CD14-positive monocyte (primary cell): ENCODE data around the gene CYB5R4. TPM values are rescaled to one million over a fixed set of nuclear protein-coding genes. Genes with fewer than 3 reads are reported as not detected.
A peak's percentile ranks its signal among the peaks of the same experiment; 100 is the strongest.

Source experiments
- DNase-seq, 3 donors: peaks; one replicate each; pipeline ENCODE4 v3.0.0-alpha.2; 2011 to 2022
- H2AFZ ChIP-seq: 2 replicates; pipeline ENCODE4 v1.6.0; 2012; ENCODE audit warnings: mild to moderate bottlenecking, low read depth, low read length, inconsistent platforms; ENCODE audit not compliant: insufficient read depth, poor library complexity, severe bottlenecking
- H3K27ac ChIP-seq, 2 donors: 1 replicate in 1 of 2; 2 replicates in 1 of 2; pipeline ENCODE4 v1.5.1; 2012 to 2013; ENCODE audit warnings: low read length in 2 of 2, control low read depth in 1 of 2, inconsistent platforms in 1 of 2, low read depth in 1 of 2, mild to moderate bottlenecking in 1 of 2
- H3K27me3 ChIP-seq, 2 donors: one replicate each; pipeline versions ENCODE4 v1.6.0 to v1.6.1; 2011 to 2013; ENCODE audit warnings: low read length in 2 of 2; ENCODE audit not compliant: control insufficient read depth in 2 of 2, insufficient read depth in 2 of 2
- H3K36me3 ChIP-seq, 2 donors: replicated peaks in 1 of 2; 1 replicate in 1 of 2; 2 replicates in 1 of 2; pipeline versions ENCODE4 v1.5.1 to v1.6.1; 2012 to 2013; ENCODE audit warnings: low read length in 2 of 2, control low read depth in 1 of 2, inconsistent platforms in 1 of 2, mild to moderate bottlenecking in 1 of 2; ENCODE audit not compliant: insufficient read depth in 2 of 2, control insufficient read depth in 1 of 2
- H3K4me1 ChIP-seq, 2 donors: 1 replicate in 1 of 2; 2 replicates in 1 of 2; pipeline versions ENCODE4 v1.5.1 to v1.6.1; 2012 to 2013; ENCODE audit warnings: low read length in 2 of 2, control low read depth in 1 of 2, inconsistent platforms in 1 of 2, mild to moderate bottlenecking in 1 of 2, moderate library complexity in 1 of 2; ENCODE audit not compliant: insufficient read depth in 2 of 2, control insufficient read depth in 1 of 2
- H3K4me2 ChIP-seq: replicated peaks from 2 replicates; pipeline ENCODE3; 2012; ENCODE audit warnings: low read length, moderate library complexity, mild to moderate bottlenecking; ENCODE audit not compliant: poor library complexity, severe bottlenecking; ENCODE audit errors: extremely low read depth
- H3K4me3 ChIP-seq, 3 experiments: fragments of 200-600 bp in 1 of 3; sonication (generic) in 1 of 3; replicated peaks in 1 of 3; 1 replicate in 2 of 3; 2 replicates in 1 of 3; pipeline ENCODE4 v1.5.1; 2011 to 2013; ENCODE audit warnings: low read length in 3 of 3, mild to moderate bottlenecking in 3 of 3, control low read depth in 2 of 3, low read depth in 2 of 3, inconsistent platforms in 1 of 3, moderate library complexity in 1 of 3
- H3K79me2 ChIP-seq: 2 replicates; pipeline ENCODE4 v1.6.0; 2012; ENCODE audit warnings: mild to moderate bottlenecking, control low read depth, inconsistent platforms, low read length, moderate library complexity; ENCODE audit not compliant: insufficient read depth
- H3K9ac ChIP-seq: 2 replicates; pipeline ENCODE4 v1.6.0; 2017; ENCODE audit warnings: low read length, mild to moderate bottlenecking; ENCODE audit not compliant: insufficient read depth, poor library complexity, severe bottlenecking
- H3K9me3 ChIP-seq, 2 donors: replicated peaks in 1 of 2; 1 replicate in 1 of 2; 2 replicates in 1 of 2; pipeline versions ENCODE4 v1.5.1 to v1.6.1; 2012 to 2013; ENCODE audit warnings: low read length in 2 of 2, control low read depth in 1 of 2; ENCODE audit not compliant: control insufficient read depth in 1 of 2, insufficient read depth in 1 of 2
- H4K20me1 ChIP-seq: 2 replicates; pipeline ENCODE4 v1.6.0; 2012; ENCODE audit warnings: mild to moderate bottlenecking, low read length, control low read depth, moderate library complexity; ENCODE audit not compliant: insufficient read depth
- H3K27ac Mint-ChIP-seq, 7 donors: one replicate each; pipeline ENCODE4 v1.8.0; 2020; ENCODE audit warnings: mild to moderate bottlenecking in 7 of 7, mixed read lengths in 7 of 7, moderate library complexity in 6 of 7, inconsistent platforms in 2 of 7
- H3K27me3 Mint-ChIP-seq, 3 donors: one replicate each; pipeline ENCODE4 v1.8.0; 2021 to 2022; ENCODE audit warnings: low read depth in 3 of 3, mild to moderate bottlenecking in 3 of 3, mixed read lengths in 3 of 3, moderate library complexity in 3 of 3, inconsistent platforms in 1 of 3
- H3K36me3 Mint-ChIP-seq, 2 donors: one replicate each; pipeline ENCODE4 v1.8.0; 2020; ENCODE audit warnings: mixed read lengths in 2 of 2, inconsistent platforms in 1 of 2, mild to moderate bottlenecking in 1 of 2
- H3K4me1 Mint-ChIP-seq: one replicate; pipeline ENCODE4 v1.8.0; 2020; ENCODE audit warnings: mild to moderate bottlenecking, mixed read lengths
- H3K4me3 Mint-ChIP-seq, 2 donors: one replicate each; pipeline ENCODE4 v1.8.0; 2020; ENCODE audit warnings: mild to moderate bottlenecking in 2 of 2, mixed read lengths in 2 of 2, moderate library complexity in 1 of 2
- H3K9me3 Mint-ChIP-seq, 7 donors: one replicate each; pipeline ENCODE4 v1.8.0; 2020 to 2022; ENCODE audit warnings: mixed read lengths in 7 of 7, mild to moderate bottlenecking in 6 of 7, moderate library complexity in 6 of 7, inconsistent platforms in 2 of 7
- CTCF ChIP-seq: fragments of 200-600 bp; IDR thresholded peaks from one replicate; pipeline ENCODE4 v1.8.0; 2022; ENCODE audit warnings: antibody characterized with exemption, mild to moderate bottlenecking
- WGBS: methylation state at CpG from one replicate; pipeline ENCODE4 v1.1.5; 2013; ENCODE audit warnings: missing lambda C conversion rate; ENCODE audit not compliant: insufficient coverage; 5-methylcytosine and 5-hydroxymethylcytosine counted together
- intact Hi-C, 2 donors: fragments of 100-400 bp; cut with micrococcal nuclease; formaldehyde crosslinking; loops; one replicate each; pipeline versions ENCODE4 v1.15.0 to v1.15.1; 2023
- polyA plus RNA-seq, 3 donors: library from polyadenylated mRNA; depleted of rRNA in 1 of 3; unstranded in 2 of 3; stranded (reverse) in 1 of 3; fragments of 300-500 nt in 2 of 3; fragments of >200 nt in 1 of 3; fragmentation: Illumina TruSeq in 2 of 3; gene quantifications; 1 replicate in 2 of 3; 2 replicates in 1 of 3; pipeline ENCODE4 v1.2.3, GENCODE V29; 2012 to 2021

CYB5R4 gene
- polyA plus RNA-seq, 3 donors: 30.5 to 120 (median 116) TPM

DNA sequence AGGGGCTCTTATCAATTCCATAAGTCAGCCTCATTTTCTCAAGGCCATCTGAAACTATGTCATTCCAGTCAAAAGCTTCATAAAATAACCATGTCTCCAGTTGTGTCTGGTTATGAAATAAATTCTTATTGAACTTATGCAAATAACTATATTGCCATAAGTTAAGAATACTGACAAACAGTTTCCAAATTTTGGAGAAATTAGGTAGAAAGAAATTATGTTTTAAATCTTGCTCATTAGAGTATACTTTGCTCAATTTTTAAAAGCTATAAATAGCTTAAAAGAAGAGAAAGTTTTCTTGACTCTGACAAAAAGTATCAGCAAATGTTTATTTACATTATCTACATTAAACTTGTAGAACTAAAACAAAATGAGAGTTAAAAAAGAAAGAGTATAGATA is 111.1 kb downstream of the CYB5R4 start:
- intact Hi-C loops: no loop called here
- Mint-ChIP-seq H3K27ac (no peak overlapping the region), H3K4me3 (no peak overlapping the region), H3K36me3 (peaks cover 0 to under 1% of the 10 kb centered on the region in 2 donors), H3K4me1 (no peaks in the 10 kb centered on the region), H3K27me3 (peaks cover 0 to 3% (median 0%) of the 10 kb centered on the region in 3 donors), H3K9me3 (peaks cover 7 to 28% (median 22%) of the 10 kb centered on the region in 7 donors)
- no peaks in the 10 kb centered on the region for H3K36me3 ChIP-seq
- H2AFZ ChIP-seq: no peak overlapping the region
- no peaks in the 10 kb centered on the region for H3K27me3 ChIP-seq
- no peaks in the 10 kb centered on the region for H4K20me1 ChIP-seq
- no peak for TF ChIP-seq CTCF
- H3K4me2 ChIP-seq: no peak overlapping the region
- H3K9me3 ChIP-seq: peaks cover 8 to 10% of the 10 kb centered on the region in 2 donors
- H3K9ac ChIP-seq: no peak overlapping the region
- no peaks in the 10 kb centered on the region for H3K4me1 ChIP-seq
- no peak overlapping the region for H3K27ac ChIP-seq
- H3K4me3 ChIP-seq: no peak overlapping the region
- no peak for DNase-seq
- H3K79me2 ChIP-seq: no peaks in the 10 kb centered on the region

DNA sequence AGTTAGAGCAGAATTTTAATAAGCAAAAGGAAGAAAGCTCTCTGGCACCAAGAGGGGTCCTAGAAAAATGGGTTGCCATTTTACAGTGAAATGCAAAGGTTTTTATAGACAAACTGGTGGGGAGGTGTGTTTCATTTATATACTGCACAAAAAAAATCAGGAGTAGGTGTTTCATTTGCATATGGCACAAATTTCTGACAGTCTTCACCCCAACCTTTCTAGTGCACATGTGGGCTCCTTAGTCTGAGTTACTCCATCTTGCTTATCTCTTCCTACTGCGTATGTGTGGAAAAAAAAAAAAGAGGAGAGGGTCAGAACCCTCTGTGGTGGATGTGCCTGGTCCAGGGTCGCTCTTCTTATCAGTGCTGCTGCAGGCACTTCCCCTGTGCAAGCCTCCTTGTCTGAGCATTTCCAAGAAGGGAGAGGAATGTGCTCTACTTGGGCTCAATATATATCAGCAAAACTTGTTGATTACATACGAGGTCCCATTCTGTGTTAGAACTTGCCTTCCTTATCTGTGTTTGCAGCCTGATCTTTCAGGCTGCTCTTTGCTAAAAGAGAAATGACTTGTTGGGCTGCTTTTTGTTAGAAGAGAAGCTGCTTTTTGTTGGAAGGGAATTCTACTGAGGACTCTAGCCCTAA is 115.0 kb downstream of the CYB5R4 start:
- intact Hi-C loops: no loop called here
- Mint-ChIP-seq H3K27ac (peak overlapping the region in 4 of 7 donors; percentile 25 to 86 (median 53)), H3K27me3 (peaks cover 0 to 3% (median 0%) of the 10 kb centered on the region in 3 donors), H3K9me3 (peaks cover 2 to 16% (median 10%) of the 10 kb centered on the region in 7 donors), H3K4me3 (no peak overlapping the region), H3K36me3 (no peaks in the 10 kb centered on the region), H3K4me1 (no peaks in the 10 kb centered on the region)
- H3K4me1 ChIP-seq: no peaks in the 10 kb centered on the region
- H3K36me3 ChIP-seq: no peaks in the 10 kb centered on the region
- WGBS: no CpG with 5 or more reads among the region's 3 CpGs
- no peak for DNase-seq
- no peak overlapping the region for H3K4me3 ChIP-seq
- no peak overlapping the region for H3K27ac ChIP-seq
- H3K27me3 ChIP-seq: no peaks in the 10 kb centered on the region
- no peak for TF ChIP-seq CTCF
- H3K9ac ChIP-seq: no peak overlapping the region
- H2AFZ ChIP-seq: no peak overlapping the region
- no peaks in the 10 kb centered on the region for H4K20me1 ChIP-seq
- peaks cover 3 to 5% of the 10 kb centered on the region in 2 donors for H3K9me3 ChIP-seq
- H3K4me2 ChIP-seq: no peak overlapping the region
- H3K79me2 ChIP-seq: no peaks in the 10 kb centered on the region
